OCI-LY3 (cell line): Measurements from ENCODE around the gene MYO9A.
"Not testable (repeated sequence)": the region's sequence is repeated elsewhere in the genome, so short reads cannot be mapped to it uniquely, and the experiment has no call there.

Source experiments
- CTCF ChIP-seq: fragments of 200-600, 300-600 bp; sonication (generic); IDR thresholded peaks from 2 replicates; pipeline ENCODE4 v1.5.1; 2014; ENCODE audit warnings: antibody characterized with exemption, low read length, low read depth
- EZH2phosphoT487 ChIP-seq: fragments of 200-600 bp; shearing (Covaris generic); IDR thresholded peaks from 2 replicates; pipeline ENCODE4 v1.6.1; 2018; ENCODE audit warnings: antibody characterized with exemption, mixed run types, low read depth

DNA sequence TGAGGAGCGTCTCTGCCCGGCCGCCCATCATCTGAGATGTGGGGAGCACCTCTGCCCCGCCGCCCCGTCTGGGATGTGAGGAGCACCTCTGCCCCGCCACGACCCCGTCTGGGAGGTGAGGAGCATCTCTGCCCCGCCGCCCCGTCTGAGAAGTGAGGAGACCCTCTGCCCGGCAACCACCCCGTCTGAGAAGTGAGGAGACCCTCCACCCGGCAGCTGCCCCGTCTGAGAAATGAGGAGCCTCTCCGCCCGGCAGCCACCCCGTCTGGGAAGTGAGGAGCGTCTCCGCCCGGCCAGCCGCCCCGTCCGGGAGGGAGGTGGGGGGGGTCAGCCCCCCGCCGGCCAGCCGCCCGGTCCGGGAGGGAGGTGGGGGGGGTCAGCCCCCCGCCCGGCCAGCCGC is 17.4 kb downstream of the MYO9A start:
- TF ChIP-seq CTCF, EZH2phosphoT487: not testable (repeated sequence)
